Neuron (in vitro differentiated cells): ENCODE results near the gene GPC5.

ENCODE experiments used
- H2AFZ ChIP-seq: one replicate; pipeline ENCODE4 v1.6.1; 2013; ENCODE audit warnings: low read depth, mild to moderate bottlenecking, inconsistent platforms, low read length, moderate library complexity
- H3K27me3 ChIP-seq: one replicate; pipeline ENCODE4 v1.6.1; 2013; ENCODE audit warnings: low read length; ENCODE audit not compliant: insufficient read depth
- H3K36me3 ChIP-seq: one replicate; pipeline ENCODE4 v1.6.1; 2013; ENCODE audit warnings: low read length; ENCODE audit not compliant: insufficient read depth
- H3K4me1 ChIP-seq: one replicate; pipeline ENCODE4 v1.6.1; 2013; ENCODE audit warnings: low read length; ENCODE audit not compliant: insufficient read depth
- H3K4me3 ChIP-seq: 2 replicates; pipeline ENCODE4 v1.5.1; 2013; ENCODE audit warnings: mild to moderate bottlenecking, low read length, moderate library complexity
- H3K9me3 ChIP-seq: one replicate; pipeline ENCODE4 v1.6.1; 2013; ENCODE audit warnings: low read length

The GPC5 gene

DNA sequence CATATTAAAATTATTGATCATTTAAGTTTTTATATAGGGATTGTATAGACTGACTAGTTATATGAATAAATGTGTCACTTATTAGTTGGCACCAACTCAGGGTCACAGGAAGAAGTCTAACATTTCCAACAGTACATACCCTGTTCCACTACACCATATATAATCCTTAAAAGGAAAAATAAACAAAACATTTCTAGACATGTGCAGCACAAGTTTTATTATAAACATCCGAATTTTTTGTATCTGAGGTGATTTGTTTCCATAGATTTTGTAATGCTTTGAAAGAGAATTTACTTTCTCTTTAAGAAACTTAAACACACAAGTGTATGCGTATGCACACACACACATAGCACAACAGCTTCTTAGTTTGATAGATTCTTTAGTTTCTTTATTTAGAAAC, 1409.5 kb downstream of the GPC5 start:
- H3K27me3 ChIP-seq: no peaks in the 10 kb centered on the region
- peaks cover 2% of the 10 kb centered on the region for H3K9me3 ChIP-seq
- no peaks in the 10 kb centered on the region for H3K36me3 ChIP-seq
- no peak overlapping the region for H2AFZ ChIP-seq
- no peaks in the 10 kb centered on the region for H3K4me1 ChIP-seq
- H3K4me3 ChIP-seq: no peak overlapping the region

DNA sequence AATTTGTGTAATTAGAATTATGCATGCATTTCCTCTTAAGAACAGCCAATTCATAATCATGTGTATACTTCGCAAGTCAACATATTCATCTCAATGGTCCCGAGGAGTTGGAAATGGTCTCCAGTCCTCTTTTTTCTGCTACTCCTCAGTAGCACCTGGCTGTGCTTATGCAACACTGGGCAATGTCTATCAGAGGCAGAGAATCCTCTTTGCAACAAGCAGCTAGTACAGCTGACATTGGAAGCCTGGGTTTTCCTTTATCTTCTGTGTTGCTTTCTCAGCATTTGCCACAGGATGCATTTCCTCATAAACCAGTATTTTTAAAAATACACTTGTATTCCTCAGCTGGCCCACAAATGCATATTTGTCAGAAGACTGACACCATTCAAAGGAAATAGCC, 1422.9 kb downstream of the GPC5 start:
- Histone ChIP-seq H3K4me3 (no peak overlapping the region), H3K27me3 (no peaks in the 10 kb centered on the region), H2AFZ (no peak overlapping the region), H3K4me1 (no peaks in the 10 kb centered on the region), H3K36me3 (no peaks in the 10 kb centered on the region), H3K9me3 (no peaks in the 10 kb centered on the region)

DNA sequence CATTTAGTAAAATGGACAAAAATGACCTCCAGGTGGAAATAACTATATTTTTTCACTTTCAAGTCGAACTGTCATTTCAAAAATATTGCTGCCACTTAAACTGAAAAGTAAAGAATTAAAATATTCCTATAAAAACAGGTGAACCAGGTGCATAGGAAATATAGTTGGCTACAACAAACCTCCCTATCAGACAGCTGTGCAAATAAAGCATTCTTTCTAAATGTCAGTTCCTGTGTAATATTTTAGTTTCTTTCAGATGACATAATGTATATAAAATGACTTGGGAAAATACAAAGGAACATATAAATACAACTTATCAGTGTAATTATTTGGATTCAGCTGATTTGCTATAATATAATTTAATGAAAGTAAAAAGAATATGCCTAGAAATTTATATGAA, 1424.6 kb downstream of the GPC5 start:
- no peak overlapping the region for H3K4me3 ChIP-seq
- no peaks in the 10 kb centered on the region for H3K36me3 ChIP-seq
- H2AFZ ChIP-seq: no peak overlapping the region
- H3K4me1 ChIP-seq: no peaks in the 10 kb centered on the region
- H3K27me3 ChIP-seq: no peaks in the 10 kb centered on the region
- H3K9me3 ChIP-seq: no peaks in the 10 kb centered on the region

DNA sequence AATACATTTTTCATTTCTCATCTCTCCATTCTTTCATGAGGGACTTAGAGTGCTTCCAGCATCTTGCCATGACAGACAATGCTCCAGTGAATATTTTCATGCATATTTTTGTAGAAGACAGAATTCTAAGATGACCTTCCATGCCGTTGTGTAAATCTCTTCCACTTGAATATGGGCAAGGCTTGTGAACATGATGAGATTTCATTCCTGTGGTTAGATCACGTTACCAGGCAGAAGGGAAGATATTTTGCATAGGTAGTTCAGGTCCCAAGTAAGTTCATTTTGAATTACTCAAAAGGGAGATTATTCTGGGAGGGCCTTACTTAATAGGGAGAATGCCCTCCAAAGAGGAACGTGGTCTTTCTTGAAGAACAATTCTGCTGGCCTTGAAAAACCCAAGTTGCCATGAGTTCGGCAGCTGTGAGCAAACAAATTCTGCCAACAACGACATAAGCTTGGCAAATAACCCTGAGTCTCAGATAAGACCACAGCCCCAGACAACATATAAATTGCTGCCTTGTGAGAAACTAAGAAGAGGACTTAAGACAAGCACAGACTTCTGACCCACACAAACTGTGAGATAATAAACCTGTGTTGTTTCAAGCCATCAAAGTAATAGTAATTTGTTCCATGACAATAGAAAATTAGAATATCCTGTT, 1427.6 kb downstream of the GPC5 start:
- Histone ChIP-seq H3K4me1 (no peaks in the 10 kb centered on the region), H3K36me3 (no peaks in the 10 kb centered on the region), H3K4me3 (no peak overlapping the region), H3K9me3 (no peaks in the 10 kb centered on the region), H3K27me3 (no peaks in the 10 kb centered on the region), H2AFZ (no peak overlapping the region)

DNA sequence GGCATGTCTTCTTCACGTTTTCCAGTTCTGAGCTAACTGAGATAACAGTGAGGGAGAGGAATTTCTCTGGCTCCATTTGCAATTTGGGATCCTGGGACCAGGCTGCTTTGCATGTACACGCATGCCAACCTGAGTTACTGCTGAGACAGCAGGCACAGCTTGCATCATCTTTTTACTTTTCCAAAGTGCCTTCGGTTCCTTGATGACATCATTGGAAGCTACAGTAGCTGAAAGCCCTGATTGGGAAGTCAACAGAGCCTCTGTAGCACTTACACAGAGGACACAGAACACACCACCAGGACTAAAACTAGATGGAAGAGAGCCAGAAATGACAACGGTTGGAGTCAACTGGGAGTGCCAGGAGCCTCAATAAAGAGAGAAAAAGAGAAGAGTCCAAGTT, 1429.1 kb downstream of the GPC5 start:
- no peaks in the 10 kb centered on the region for H3K27me3 ChIP-seq
- no peaks in the 10 kb centered on the region for H3K9me3 ChIP-seq
- H3K4me3 ChIP-seq: no peak overlapping the region
- H3K36me3 ChIP-seq: no peaks in the 10 kb centered on the region
- no peak overlapping the region for H2AFZ ChIP-seq
- no peaks in the 10 kb centered on the region for H3K4me1 ChIP-seq

DNA sequence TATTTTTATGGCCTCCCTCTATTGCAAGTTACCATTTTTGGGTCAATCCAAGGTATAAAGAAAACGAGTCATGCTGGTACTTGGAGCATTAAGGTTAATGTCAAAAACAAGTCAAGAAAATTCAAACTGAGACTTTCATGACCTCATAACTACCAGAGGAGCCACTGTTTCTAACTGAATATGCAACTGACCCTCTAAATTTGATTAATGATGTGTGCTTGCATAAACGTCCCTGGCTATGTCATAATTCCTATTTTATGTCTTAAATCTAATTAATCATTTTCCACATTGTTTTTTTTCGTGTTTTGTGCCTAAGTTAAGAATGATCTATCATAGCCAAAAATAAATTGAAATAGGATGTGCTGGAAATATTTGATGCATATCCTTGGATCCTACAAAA, 1431.5 kb downstream of the GPC5 start:
- H3K4me3 ChIP-seq: no peak overlapping the region
- H3K36me3 ChIP-seq: no peaks in the 10 kb centered on the region
- no peaks in the 10 kb centered on the region for H3K27me3 ChIP-seq
- no peaks in the 10 kb centered on the region for H3K9me3 ChIP-seq
- no peaks in the 10 kb centered on the region for H3K4me1 ChIP-seq
- no peak overlapping the region for H2AFZ ChIP-seq

DNA sequence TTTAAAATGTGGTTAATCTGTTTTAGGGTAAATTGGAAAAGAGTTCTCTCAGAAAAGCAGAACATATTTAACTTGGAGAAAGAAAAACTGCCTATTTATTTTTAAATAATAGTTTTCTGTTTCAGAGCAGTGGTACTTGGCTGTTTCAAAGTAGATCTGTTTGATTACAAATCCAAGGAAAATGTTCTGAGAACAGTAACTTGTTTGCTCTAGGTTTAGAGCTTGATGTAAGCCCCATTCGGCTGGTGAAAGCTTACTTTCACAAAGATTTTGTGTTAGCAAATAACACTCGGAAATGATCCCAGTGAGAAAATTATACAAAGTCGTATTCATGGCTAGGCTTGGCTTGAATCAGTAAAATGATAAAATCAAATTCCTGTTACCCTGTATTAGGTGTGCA, 1432.4 kb downstream of the GPC5 start:
- Histone ChIP-seq H3K36me3 (no peaks in the 10 kb centered on the region), H3K4me1 (no peaks in the 10 kb centered on the region), H3K9me3 (no peaks in the 10 kb centered on the region), H2AFZ (no peak overlapping the region), H3K27me3 (no peaks in the 10 kb centered on the region), H3K4me3 (no peak overlapping the region)

DNA sequence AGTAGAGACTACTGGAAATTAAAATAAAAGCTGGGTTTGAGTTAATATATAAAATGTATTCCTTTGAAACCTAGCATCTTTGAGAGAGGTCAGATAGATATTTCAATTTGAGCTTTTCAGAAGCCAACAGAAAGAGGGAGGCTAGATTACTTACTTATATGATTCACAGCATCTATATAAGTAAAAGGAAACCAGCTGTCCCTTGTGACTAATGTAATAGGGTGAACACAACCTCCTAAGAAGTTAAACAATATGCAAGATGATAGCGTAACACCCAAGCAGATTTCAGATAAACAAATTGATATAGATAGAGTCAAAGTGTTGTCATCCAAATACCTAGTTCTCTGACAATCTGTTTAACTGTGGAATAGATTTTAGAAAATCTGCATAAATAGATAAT, 1434.7 kb downstream of the GPC5 start:
- Histone ChIP-seq H2AFZ (no peak overlapping the region), H3K9me3 (no peaks in the 10 kb centered on the region), H3K27me3 (no peaks in the 10 kb centered on the region), H3K36me3 (no peaks in the 10 kb centered on the region), H3K4me3 (no peak overlapping the region), H3K4me1 (no peaks in the 10 kb centered on the region)

DNA sequence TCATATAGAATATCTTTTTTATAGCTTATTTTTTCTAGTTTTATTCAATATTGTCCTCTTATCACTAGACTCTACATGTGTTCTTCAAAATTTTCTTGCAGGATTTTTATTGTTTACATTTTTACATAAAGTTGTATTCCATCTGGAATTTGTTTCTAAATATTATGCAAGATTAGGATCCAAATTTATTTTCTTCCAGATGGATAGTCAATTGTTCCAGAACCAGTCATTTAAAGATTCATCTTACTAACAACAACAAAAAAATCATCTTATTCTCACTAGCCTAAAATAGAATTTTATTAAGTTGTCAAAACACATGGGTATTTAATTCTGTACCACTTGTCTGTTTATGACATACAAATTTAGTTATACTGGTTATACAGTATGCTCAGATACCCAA, 1437.8 kb downstream of the GPC5 start:
- no peaks in the 10 kb centered on the region for H3K36me3 ChIP-seq
- H3K4me1 ChIP-seq: no peaks in the 10 kb centered on the region
- no peak overlapping the region for H3K4me3 ChIP-seq
- no peak overlapping the region for H2AFZ ChIP-seq
- H3K9me3 ChIP-seq: no peaks in the 10 kb centered on the region
- H3K27me3 ChIP-seq: no peaks in the 10 kb centered on the region

DNA sequence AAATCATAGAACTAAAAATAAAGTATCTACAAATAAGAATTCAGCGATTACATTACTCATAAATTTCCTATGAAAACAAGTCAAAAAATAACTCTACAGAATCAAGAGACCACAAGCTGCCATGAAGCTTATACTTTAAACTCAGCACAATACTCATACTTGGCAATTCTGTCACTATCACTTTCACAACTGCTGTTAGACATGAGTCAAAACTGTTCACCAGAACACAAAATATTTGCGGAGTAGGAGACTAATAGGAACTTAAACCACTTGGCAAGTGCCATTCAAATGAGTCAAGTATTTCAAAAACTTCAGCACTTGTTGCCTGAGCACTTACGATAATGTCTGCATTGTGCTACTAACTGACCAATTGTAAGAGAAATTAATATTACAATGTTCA, 1440.4 kb downstream of the GPC5 start:
- Histone ChIP-seq H3K4me3 (no peak overlapping the region), H2AFZ (no peak overlapping the region), H3K27me3 (no peaks in the 10 kb centered on the region)

DNA sequence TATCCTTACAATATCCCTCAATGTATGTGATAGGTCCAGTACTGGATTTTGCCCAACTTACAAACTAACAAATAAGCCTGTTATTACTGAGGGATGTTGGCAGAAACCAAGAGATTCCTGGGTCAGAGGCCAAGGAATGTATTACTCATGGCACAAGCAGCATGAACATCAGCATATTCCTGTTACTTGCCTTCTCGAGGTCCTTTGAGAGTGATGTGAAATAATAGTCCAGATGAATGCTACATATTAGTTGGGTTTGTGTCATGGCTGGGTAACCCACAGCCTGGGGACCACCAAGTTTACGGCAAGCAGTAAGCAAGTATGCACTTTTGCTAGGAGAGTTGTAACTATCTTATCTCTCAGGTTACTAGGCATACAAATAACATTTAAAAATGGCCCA, 1443.7 kb downstream of the GPC5 start:
- Histone ChIP-seq H3K4me3 (no peak overlapping the region), H3K9me3 (no peaks in the 10 kb centered on the region), H3K27me3 (no peaks in the 10 kb centered on the region), H3K36me3 (no peaks in the 10 kb centered on the region), H2AFZ (no peak overlapping the region), H3K4me1 (peaks cover 5% of the 10 kb centered on the region)

More for the DNA sequence above, 1440.4 kb downstream of the GPC5 start:
- no peaks in the 10 kb centered on the region for H3K36me3 ChIP-seq
- no peaks in the 10 kb centered on the region for H3K9me3 ChIP-seq
- peaks cover 5% of the 10 kb centered on the region for H3K4me1 ChIP-seq

DNA sequence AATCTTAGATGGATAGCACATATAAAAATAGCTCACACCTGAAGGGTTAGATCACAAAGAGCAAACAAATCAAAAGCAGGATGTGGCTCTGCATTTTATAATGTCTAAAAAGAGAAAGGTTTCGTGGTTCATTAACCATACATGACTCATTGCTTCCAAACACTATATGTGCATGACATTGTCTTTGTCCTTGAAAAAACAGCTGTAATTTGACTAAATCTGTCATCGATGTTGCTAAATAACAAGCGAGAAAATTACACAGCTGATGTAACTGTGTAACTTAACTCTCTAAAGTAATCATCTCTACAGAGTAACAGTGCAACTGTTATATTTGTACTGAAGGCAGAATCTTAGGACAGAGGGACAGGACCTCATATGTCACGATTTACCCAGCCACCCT, 1445.1 kb downstream of the GPC5 start:
- H3K4me1 ChIP-seq: peaks cover 5% of the 10 kb centered on the region
- H3K9me3 ChIP-seq: no peaks in the 10 kb centered on the region
- H3K4me3 ChIP-seq: no peak overlapping the region
- H3K27me3 ChIP-seq: no peaks in the 10 kb centered on the region
- no peak overlapping the region for H2AFZ ChIP-seq
- H3K36me3 ChIP-seq: no peaks in the 10 kb centered on the region

DNA sequence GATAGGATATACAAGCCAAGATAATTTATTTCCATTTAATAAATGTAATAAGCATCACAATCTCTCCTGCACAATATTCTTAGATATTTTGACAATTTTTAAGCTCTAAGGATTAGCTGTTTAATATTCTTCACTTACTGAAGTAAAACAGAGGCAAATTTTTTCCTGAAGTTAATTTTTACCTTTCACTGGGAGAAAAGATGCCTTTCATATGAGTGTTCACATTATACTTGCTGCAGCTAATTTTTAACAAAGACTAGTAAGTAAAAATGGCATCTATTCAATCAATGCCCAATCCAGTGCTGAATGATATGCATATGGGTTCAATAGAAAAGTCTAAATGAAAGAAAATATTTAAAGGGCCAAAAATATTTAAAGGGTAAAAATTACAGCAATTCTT, 1451.0 kb downstream of the GPC5 start:
- H3K9me3 ChIP-seq: no peaks in the 10 kb centered on the region
- no peaks in the 10 kb centered on the region for H3K27me3 ChIP-seq

DNA sequence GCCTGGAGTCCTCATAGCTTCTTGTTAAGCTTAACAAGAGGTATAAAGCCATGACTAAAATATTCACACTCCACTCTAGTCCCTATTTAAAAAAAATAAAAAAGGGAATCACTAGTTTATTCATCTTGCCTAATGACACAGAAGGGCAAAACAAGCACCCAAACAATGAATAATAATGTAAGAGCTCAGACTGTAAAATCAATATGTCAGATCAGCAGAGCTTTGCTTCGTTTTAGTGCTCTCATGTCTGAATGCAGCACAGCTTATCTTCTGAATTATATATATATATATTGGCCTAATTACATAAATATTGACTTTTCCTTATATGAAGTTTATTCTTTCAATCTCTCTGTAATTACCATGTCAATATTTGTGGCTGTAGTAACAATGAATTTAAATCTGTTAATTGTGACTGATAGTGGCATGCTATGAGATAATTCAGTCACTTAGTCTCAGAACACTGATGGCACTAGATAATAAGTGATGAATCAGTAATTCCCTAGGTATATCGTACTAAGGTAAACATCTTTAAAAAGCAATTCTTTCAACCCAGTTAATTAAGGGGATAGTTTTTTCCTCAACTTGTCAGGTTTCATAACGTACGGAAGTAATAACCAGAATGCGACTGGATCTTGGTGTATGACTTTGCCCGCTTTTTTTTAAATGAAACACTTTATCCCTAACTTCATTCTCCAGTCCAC, 1466.3 kb downstream of the GPC5 start:
- H3K9me3 ChIP-seq: no peaks in the 10 kb centered on the region
- H3K36me3 ChIP-seq: no peaks in the 10 kb centered on the region
- no peak overlapping the region for H2AFZ ChIP-seq
- H3K4me1 ChIP-seq: peaks cover 7% of the 10 kb centered on the region
- no peak overlapping the region for H3K4me3 ChIP-seq
- no peaks in the 10 kb centered on the region for H3K27me3 ChIP-seq

More for the DNA sequence above, 1451.0 kb downstream of the GPC5 start:
- Histone ChIP-seq H2AFZ (no peak overlapping the region), H3K4me1 (no peaks in the 10 kb centered on the region), H3K36me3 (no peaks in the 10 kb centered on the region), H3K4me3 (no peak overlapping the region)
